Activated T-helper 1 cell treated with anti-CD3 and anti-CD28 coated beads, Interleukin-12 subunit alpha, Interleukin-12 subunit beta, Interleukin-2, Interleukin-4 antibody, amounts not matched to agents 30 ng/mL and 10 ng/mL and 1 ng/mL, durations not matched to agents 14 hours and 24 hours and 36 hours (primary cell): ENCODE results near the gene TRIM25. TPM values are rescaled to one million over a fixed set of nuclear protein-coding genes. Genes with fewer than 3 reads are reported as not detected.
"Not testable (repeated sequence)": the region's sequence is repeated elsewhere in the genome, so short reads cannot be mapped to it uniquely, and the experiment has no call there.

Experiments
- DNase-seq: peaks from one replicate; pipeline ENCODE4 v3.0.0; 2021; ENCODE audit warnings: low spot score
- H3K27ac Mint-ChIP-seq: one replicate; pipeline ENCODE4 v1.8.0; 2021; ENCODE audit warnings: mild to moderate bottlenecking, mixed read lengths
- H3K27me3 Mint-ChIP-seq: one replicate; pipeline ENCODE4 v1.8.0; 2022; ENCODE audit warnings: mild to moderate bottlenecking, moderate library complexity, mixed read lengths; ENCODE audit not compliant: insufficient read depth
- H3K36me3 Mint-ChIP-seq: one replicate; pipeline ENCODE4 v1.8.0; 2021; ENCODE audit warnings: low read depth, mixed read lengths
- H3K4me1 Mint-ChIP-seq: one replicate; pipeline ENCODE4 v1.8.0; 2021; ENCODE audit warnings: low read depth, mixed read lengths
- H3K4me3 Mint-ChIP-seq: one replicate; pipeline ENCODE4 v1.8.0; 2021; ENCODE audit warnings: mild to moderate bottlenecking, moderate library complexity, mixed read lengths
- H3K9me3 Mint-ChIP-seq: one replicate; pipeline ENCODE4 v1.8.0; 2021; ENCODE audit warnings: mixed read lengths
- intact Hi-C: fragments of 100-400 bp; cut with micrococcal nuclease; formaldehyde crosslinking; loops from one replicate; pipeline ENCODE4 v1.15.1; 2024
- total RNA-seq: library from RNA; stranded (reverse); gene quantifications from 2 replicates; pipeline ENCODE4 v1.2.3, GENCODE V29; 2022

TRIM25 gene, protein sequence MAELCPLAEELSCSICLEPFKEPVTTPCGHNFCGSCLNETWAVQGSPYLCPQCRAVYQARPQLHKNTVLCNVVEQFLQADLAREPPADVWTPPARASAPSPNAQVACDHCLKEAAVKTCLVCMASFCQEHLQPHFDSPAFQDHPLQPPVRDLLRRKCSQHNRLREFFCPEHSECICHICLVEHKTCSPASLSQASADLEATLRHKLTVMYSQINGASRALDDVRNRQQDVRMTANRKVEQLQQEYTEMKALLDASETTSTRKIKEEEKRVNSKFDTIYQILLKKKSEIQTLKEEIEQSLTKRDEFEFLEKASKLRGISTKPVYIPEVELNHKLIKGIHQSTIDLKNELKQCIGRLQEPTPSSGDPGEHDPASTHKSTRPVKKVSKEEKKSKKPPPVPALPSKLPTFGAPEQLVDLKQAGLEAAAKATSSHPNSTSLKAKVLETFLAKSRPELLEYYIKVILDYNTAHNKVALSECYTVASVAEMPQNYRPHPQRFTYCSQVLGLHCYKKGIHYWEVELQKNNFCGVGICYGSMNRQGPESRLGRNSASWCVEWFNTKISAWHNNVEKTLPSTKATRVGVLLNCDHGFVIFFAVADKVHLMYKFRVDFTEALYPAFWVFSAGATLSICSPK
- 86.9 and 98.2 TPM in 2 replicates for total RNA-seq

DNA sequence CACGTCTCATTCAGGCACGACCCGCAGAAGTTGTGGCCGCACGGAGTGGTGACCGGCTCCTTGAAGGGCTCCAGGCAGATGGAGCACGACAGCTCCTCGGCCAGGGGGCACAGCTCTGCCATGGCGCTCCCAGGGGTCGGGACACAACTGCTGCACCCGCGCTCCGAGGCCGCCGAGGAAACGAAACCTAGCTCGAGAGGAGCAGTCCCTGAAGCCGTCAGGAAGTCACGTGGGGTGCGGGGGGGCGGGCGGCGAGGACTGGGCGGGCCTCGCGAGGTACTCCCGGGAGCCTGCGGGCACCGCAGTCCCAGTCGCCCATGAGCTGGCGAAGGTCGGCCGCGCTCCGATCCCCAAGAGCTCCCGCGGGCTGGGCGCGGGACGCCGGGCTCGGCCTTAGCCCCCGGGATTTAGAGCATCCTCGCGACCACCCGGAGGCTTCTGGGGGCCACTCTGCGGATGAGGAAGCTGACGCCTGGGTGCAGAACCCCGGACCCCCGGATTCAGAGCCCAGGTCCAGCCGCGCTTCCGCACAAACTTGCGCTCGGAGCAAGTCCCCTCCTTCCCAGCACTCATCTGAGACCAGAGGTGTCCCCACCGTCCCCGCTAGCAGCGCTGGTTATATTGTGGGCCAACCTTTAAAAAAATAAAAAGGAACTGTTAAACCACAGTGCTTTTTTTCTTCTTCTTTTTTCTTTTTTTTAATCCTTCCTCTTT, at the start of gene TRIM25:
Gene TRIM25, minus strand, starts transcription at position 183 of the 714 bp plus-strand sequence. Its CDS starts 61 bp downstream, at position 122.
- Mint-ChIP-seq H3K27ac (peak within 1 kb of the TSS; percentile 95), H3K27me3 (peaks cover 2% of the 10 kb centered on the region), H3K36me3 (peaks cover 26% of the 10 kb centered on the region), H3K4me3 (peak within 1 kb of the TSS; percentile 93), H3K4me1 (peaks cover 65% of the 10 kb centered on the region), H3K9me3 (peaks cover 17% of the 10 kb centered on the region)
- DNase-seq, result peak; percentile 76
- intact Hi-C loops, result loop anchor here (1.0 to 5.0 kb wide), 5 partner anchors 26 to 1093 kb away; partner anchors contain the start of genes AKAP1, C17orf67, COIL and SRSF1

DNA sequence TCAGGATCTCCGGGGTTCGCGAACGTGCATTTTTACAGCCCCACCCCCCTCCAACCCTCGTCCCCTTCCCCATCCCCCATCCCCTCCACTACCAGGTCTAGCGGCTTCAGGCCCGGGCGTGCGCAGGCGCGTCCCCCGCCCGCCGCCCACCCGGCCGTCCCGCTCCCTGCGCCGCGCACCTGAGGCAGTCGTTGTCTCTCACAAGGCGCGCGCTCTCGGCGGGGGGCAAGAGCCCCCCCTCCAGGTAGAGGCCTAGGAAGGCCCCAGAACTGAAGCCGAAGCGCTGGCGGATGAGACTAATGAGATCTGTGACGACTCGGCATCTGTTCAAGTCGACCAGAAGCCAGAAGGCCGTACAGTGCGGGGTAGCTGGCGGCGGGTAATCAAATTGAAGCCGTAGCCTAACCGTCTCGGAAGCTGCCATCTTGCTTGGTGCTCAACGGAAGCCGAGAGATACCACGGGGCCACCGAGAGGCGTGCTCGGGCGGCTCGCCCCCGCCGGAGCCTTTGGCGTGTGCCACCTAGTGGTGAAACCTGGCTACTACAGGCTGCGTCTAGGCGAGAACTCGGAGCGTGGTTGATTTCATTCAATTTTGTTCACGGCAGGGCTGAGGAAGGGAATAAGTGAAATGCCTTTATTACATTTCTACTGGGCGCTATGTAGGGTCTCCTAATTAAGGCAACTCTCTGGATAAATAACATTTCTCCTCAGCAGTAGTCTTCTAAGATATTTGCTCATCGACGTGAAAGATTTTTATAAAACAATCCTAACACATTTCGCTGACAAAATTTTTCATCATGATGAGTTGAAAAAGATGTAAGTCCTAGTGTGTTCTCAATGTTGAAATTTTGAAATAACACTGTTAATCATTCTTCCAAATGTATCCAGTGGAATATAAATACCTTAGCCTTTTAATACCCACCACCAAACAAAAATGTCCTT, 47.0 kb upstream of the TRIM25 start, which contains the start of gene COIL:
Gene COIL, minus strand, starts transcription at position 455 of the 943 bp plus-strand sequence. Its CDS starts 31 bp downstream, at position 424.
- DNase-seq, result peak; percentile 89
- Mint-ChIP-seq H3K36me3 (peaks cover 2% of the 10 kb centered on the region), H3K4me3 (peak within 1 kb of the TSS; percentile 82), H3K27ac (peak within 1 kb of the TSS; percentile 84), H3K4me1 (peaks cover 22% of the 10 kb centered on the region), H3K27me3 (no peaks in the 10 kb centered on the region), H3K9me3 (no peaks in the 10 kb centered on the region)
- intact Hi-C loops, result loop anchor here (1.0 to 5.0 kb wide), 7 partner anchors 17 to 369 kb away; partner anchors contain the start of genes AKAP1, DGKE, NOG and SCPEP1

DNA sequence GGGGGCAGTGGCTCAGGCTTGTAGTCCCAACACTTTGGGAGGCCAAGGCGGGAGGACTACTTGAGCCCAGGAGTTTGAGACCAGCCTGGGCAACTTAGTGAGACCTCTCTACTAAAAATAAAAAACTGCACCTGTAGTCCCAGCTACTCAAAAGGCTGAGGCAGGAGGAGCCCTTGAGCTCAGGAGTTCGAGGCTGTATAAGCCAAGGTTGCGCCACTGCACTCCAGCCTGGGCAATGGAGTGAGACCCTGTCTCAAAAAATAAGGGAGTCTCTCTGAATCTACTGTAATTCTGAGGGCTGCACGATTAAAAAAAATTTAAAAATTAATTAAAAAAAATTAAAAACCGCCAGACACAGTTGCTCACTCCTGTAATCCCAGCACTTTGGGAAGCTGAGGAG, 43.1 kb upstream of the TRIM25 start:
- intact Hi-C loops, result no loop called here
- Mint-ChIP-seq H3K27me3 (no peaks in the 10 kb centered on the region), H3K4me3 (no peak overlapping the region), H3K4me1 (peaks cover 22% of the 10 kb centered on the region), H3K27ac (no peak overlapping the region), H3K9me3 (no peaks in the 10 kb centered on the region), H3K36me3 (peaks cover 2% of the 10 kb centered on the region)
- DNase-seq, result no peak

DNA sequence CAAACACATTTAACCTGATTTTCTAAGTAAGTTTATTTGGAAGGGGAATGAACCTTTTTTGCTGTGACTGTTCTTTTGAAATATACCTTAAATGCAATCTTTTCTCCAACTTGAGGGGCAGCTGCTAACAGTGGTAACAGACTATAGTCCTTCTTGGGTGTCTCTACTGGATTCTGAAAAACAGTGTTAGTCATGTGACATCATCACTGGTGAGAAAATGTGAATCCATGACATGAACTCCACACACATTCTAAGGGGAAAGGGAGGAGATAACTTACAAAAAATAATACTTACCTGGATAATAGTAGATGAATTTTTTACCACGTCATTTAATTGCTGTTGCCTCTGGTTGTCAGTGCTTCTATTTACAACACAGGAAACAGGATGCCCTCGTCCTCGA, 35.7 kb upstream of the TRIM25 start:
- Mint-ChIP-seq H3K4me1 (peaks cover 16% of the 10 kb centered on the region), H3K4me3 (no peak overlapping the region), H3K36me3 (peaks cover 34% of the 10 kb centered on the region), H3K27ac (peak overlapping the region; percentile 18), H3K27me3 (no peaks in the 10 kb centered on the region), H3K9me3 (no peaks in the 10 kb centered on the region)
- intact Hi-C loops, result no loop called here
- no peak for DNase-seq

DNA sequence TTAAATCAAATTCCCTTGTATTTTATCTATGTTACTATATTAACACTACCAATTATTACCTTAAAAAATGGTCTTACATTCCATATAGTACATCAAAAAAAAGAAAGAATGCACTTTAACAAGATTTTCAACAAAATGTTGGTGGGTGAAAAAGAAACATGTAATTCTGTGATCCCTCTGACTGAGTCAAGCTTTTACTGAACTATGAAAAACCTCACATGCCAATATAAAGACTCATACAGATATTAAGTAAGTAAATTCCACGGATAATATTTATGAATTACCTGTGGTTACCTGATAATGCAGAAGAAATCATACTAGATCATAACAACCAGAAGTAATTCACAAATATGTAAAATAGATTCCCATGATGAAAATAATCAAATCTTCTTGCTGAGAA, 34.6 kb upstream of the TRIM25 start:
- DNase-seq, result no peak
- Mint-ChIP-seq H3K9me3 (no peaks in the 10 kb centered on the region), H3K4me3 (no peak overlapping the region), H3K27me3 (no peaks in the 10 kb centered on the region), H3K4me1 (peaks cover 16% of the 10 kb centered on the region), H3K27ac (no peak overlapping the region), H3K36me3 (peaks cover 37% of the 10 kb centered on the region)
- intact Hi-C loops, result no loop called here

DNA sequence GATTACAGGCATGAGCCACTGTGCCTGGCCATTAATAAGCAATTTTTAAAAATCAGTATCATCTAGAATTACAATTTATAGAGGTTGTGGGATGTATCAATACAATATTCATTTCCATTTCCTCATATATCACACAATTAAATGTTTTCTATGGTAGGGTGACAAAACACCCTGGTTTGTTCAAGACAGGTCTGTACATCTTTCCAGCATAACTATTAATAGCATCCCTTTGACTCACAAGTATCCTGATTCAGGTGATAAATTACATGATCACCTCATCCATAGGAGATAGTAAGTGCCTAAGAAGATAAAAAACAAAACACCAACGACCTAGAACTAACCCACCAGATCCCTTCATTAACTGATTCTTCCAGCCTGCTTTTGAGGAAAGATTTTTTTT, 33.9 kb upstream of the TRIM25 start:
- peaks cover 43% of the 10 kb centered on the region for H3K36me3 Mint-ChIP-seq
- intact Hi-C loops, result no loop called here
- H3K9me3 Mint-ChIP-seq, result no peaks in the 10 kb centered on the region
- no peak for DNase-seq
- H3K27ac Mint-ChIP-seq, result no peak overlapping the region
- no peak overlapping the region for H3K4me3 Mint-ChIP-seq
- H3K4me1 Mint-ChIP-seq, result peaks cover 16% of the 10 kb centered on the region
- no peaks in the 10 kb centered on the region for H3K27me3 Mint-ChIP-seq

DNA sequence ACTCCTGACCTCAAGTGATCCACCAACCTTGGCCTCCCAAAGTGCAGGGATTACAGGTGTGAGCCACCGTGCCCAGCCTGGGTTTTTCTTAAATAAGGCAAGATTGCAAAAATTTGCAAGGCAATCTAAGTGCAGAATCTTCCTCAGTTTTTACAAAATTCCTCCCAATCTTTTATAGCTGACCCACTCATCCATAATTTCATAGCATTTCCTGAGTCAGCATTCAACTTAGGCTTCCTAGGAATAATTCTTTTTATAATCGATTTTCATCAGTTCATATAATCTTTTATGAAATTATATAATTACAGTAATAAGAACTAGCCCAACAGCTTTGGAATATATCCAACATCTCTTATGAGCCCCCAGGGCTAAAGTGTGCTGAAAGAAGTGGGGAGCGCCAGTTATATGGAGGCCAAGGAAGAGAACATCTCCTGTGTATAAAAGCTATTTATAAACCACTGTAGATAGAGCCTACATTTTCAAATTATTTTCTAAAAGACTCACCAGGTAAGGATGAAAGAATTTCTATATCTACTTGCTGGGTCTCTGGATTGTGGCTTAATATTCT, 32.2 kb upstream of the TRIM25 start:
- intact Hi-C loops, result no loop called here
- peaks cover 16% of the 10 kb centered on the region for H3K4me1 Mint-ChIP-seq
- no peak for DNase-seq
- H3K27ac Mint-ChIP-seq, result no peak overlapping the region
- peaks cover 50% of the 10 kb centered on the region for H3K36me3 Mint-ChIP-seq
- no peak overlapping the region for H3K4me3 Mint-ChIP-seq
- H3K27me3 Mint-ChIP-seq, result no peaks in the 10 kb centered on the region
- no peaks in the 10 kb centered on the region for H3K9me3 Mint-ChIP-seq

DNA sequence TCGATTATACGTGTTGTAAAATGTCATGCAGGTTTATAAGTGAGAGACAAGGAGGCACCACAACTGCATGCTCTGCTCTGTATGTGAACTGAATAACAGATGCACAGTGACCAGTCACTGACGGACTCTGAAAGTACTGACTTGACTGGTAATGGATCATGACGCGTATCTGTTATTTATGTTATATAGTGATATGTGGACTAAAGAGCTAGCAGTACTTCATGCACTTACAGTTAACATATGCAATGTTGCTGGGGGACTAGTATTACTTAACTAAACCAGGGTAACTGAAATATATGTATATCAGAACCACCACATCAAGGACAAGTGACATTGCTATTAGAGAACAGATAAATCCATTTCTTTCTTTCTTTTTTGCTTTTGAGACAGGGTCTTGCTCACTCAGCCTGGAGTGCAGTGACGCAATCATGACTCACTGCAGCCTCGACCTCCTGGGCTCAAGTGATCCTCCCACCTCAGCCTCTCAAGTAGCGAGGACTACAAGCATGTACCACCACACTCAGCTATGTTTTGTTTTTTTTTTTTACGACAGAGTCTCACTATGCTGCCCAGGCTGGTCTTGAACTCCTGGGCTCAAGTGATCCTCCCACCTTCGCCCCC, 29.8 kb upstream of the TRIM25 start:
- Mint-ChIP-seq H3K36me3 (peaks cover 41% of the 10 kb centered on the region), H3K9me3 (no peaks in the 10 kb centered on the region), H3K27ac (no peak overlapping the region), H3K4me1 (peaks cover 4% of the 10 kb centered on the region), H3K4me3 (no peak overlapping the region), H3K27me3 (no peaks in the 10 kb centered on the region)
- DNase-seq, result no peak
- intact Hi-C loops, result no loop called here

DNA sequence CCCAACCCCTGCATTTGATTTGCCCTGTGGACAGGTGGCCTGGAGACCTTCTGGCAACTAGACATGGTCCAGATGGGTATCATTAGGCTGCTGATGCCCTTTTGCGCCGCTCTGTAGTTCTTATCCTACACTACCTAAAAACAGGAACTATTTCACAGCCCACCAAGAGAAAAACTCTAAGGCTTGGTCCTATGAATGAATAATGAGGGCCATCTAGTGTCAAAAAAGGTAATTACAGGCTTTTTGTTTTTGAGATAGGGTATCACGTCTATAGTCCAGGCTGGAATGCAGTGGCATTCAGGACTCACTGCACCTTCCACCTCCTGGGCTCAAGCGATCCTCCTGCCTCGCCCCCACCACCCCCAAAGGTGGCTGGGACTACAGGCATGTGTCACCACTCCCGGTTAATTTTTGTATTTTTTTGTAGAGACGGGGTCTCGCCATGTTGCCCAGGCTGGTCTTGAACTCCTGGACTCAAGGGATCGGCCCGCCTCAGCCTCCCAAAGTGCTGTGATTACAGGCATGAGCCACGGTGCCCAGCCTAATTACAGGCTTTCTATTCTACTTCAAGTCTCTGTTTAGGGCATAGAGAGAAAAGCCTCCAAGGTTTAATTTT, 26.1 kb upstream of the TRIM25 start:
- no peaks in the 10 kb centered on the region for H3K27me3 Mint-ChIP-seq
- H3K4me1 Mint-ChIP-seq, result peaks cover 23% of the 10 kb centered on the region
- peaks cover 46% of the 10 kb centered on the region for H3K36me3 Mint-ChIP-seq
- H3K4me3 Mint-ChIP-seq, result no peak overlapping the region
- H3K27ac Mint-ChIP-seq, result peak overlapping the region; percentile 58
- no peak for DNase-seq
- H3K9me3 Mint-ChIP-seq, result no peaks in the 10 kb centered on the region
- intact Hi-C loops, result loop anchor here (1.0 to 2.0 kb wide), 5 partner anchors 21 to 121 kb away; partner anchors contain the start of genes COIL, DGKE and TRIM25

DNA sequence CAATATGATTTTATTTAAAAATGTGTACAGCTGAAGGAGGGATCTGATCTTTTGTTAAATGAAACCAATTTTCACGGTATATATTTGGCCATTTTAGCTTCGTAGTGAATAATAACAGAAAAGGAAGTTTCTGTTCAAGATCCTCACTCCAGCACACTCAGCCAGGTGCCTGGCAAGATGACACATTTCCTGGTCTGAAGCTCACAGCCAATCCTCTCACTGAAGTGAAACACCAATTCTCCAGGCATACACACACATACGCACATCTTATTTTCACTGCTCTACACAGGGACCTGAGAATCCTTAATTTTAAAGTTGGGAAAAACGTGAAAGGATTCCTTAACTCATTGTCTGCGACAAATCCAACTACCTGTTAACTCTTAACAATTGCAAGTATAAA, 24.4 kb upstream of the TRIM25 start:
- H3K9me3 Mint-ChIP-seq, intact Hi-C loops, H3K27me3 Mint-ChIP-seq, DNase-seq: not testable (repeated sequence)
- H3K4me1 Mint-ChIP-seq, result peaks cover 34% of the 10 kb centered on the region
- peaks cover 45% of the 10 kb centered on the region for H3K36me3 Mint-ChIP-seq
- H3K4me3 Mint-ChIP-seq, result peak overlapping the region; percentile 31
- H3K27ac Mint-ChIP-seq, result peak overlapping the region; percentile 76

DNA sequence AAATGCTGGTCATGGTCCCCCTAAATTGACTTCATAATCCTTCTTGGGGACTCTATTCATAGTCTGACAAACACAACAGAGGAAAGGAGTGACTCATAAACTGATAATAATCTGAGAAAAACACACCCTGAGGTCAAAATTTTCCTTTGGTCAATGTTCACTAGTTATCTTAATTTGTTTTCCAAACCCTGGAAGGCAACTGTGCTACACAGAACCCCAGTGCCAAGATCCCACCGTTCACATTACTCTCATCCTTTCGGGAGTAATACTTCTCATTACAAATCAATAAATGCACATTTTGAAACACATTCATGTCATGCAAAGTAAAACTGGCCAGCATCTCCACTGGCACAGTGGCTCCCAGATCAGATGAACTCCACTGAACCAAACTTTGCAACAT, 23.8 kb upstream of the TRIM25 start:
- H3K27ac Mint-ChIP-seq, result peak overlapping the region; percentile 76
- intact Hi-C loops, result loop anchor here (1.0 kb wide), 1 partner anchor 18 kb away; no protein-coding TSS in a partner anchor
- H3K4me1 Mint-ChIP-seq, result peaks cover 34% of the 10 kb centered on the region
- peak overlapping the region; percentile 31 for H3K4me3 Mint-ChIP-seq
- peaks cover 42% of the 10 kb centered on the region for H3K36me3 Mint-ChIP-seq
- no peaks in the 10 kb centered on the region for H3K27me3 Mint-ChIP-seq
- no peak for DNase-seq
- H3K9me3 Mint-ChIP-seq, result no peaks in the 10 kb centered on the region
